NOMO-1 (cell line): Measurements from ENCODE around the gene UNC13B.
"Not testable (repeated sequence)": the region's sequence is repeated elsewhere in the genome, so short reads cannot be mapped to it uniquely, and the experiment has no call there.

Source experiments
- DNase-seq, 2 experiments: peaks; one replicate each; lab custom pipeline; 2025; ENCODE audit not compliant: unreplicated experiment in 2 of 2; lab: John Stamatoyannopoulos, UW

Gene UNC13B

DNA sequence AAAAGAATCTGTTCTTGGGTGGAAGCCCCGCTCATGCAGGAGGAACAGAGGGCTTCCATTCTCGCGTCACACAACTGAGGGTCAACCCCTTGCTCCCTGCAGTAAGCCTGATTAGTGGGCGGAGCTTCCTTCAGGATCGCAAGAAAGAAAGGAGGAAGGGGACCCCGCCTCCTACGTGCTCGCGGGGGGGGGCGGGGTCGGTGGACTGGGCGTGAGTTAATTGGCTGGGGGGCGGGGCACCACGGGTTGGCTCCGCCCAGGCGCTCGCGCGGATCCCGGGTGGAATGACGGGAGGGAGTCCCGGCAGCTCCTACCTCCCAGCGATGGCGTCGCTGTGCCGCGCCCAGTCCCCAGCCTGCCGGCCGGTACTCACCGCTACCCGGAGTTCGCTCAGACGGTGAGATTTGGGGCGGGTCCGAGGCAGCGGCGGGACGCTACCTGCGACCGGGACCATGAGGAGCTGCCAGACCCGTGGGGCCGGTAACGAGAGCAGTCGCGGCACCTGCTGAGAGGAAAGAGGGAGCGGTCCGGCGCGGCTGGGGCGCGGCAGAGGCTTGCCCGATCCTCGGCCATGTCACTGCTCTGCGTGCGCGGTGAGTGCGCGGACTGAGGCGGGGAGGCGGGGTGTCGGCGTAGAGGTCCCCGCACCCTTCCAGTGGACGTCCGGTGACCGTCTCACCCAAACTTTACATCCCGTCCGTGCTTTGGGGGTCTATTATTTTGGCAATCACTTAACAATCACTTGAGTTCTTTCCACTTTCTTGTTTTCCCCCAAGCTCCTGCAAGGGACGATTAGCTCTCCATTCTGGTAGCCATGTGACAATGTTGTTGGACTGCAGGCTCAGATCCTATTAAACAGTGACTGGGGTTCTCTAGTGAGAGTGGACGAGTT, at the start of gene UNC13B:
Gene UNC13B, plus strand, starts transcription at position 297 of the 892 bp plus-strand sequence. Its CDS starts 275 bp downstream, at position 572.
- DNase-seq = peak; percentile 91 to 94

DNA sequence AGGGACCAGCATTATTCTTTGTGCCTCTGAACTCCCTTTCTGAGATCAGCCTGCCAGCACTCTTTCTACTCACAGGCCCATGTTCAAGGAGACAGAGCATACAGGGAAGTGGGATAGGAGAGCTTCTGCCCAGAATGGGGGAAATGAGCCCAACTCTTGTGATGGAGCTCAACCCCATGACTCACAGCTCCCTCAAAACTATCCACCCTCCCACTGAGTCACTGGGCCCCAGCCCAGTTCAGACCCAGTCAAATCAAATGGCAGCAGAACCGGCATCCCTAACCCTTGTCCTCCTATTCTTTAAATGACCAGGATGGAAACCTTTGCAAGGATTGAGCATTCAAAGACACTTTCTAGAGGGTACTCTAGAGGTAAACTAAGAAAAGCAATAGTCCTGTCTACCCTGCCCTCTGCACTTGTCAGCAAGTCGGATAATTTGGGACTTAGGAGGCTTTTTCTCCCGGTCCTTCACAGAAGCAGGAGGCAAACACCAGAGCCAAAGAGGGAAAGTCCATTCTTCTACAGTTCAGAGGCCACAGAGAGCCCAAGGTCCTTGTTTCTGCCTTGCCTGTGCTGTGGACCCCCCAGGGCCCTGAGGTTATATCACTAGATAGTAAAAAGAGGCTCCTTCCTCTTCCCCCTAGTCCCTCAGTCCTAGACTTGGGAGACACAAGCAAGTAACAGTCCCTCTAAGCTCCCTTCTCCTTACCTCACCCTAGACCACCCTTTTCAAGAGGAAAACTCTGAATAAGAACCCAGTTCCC, 49.4 kb upstream of the UNC13B start:
- peak in 1 of 2 experiments; percentile 20 for DNase-seq

DNA sequence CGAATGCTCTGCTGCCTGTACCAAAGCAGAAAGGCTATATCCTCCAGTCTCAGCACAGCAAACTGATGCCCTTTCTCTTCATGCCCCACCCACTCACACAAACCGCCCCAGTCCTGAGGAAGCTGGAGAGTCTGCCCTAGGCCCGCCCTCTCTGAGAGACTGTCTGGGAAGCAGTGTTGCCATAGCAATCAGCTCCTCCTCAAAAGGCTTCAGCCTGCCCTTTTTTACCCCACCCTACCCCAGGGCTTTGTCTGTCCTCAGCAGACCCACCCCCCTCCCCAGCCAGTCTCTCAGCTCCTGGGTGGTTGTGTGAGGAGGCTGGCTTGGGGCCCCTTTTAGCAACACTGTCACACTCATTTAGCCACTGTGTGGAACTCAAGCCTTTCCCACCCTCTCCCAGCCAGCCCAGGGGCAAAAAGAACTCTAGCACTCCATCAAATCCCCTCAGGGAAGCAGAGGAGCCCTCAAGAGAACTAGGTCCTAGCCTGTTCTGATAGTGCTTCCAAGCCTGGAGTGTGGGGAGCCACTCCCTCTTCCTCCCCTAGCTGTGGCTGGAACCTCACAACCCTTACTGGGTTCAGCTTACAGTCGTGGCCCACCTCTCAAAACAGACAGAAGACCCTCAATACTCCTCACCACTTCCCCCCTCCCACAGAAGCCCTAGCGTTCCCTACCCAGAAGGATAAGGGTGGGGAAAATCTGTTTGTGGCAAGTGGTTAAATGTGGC, 47.5 kb upstream of the UNC13B start:
- peak; percentile 89 to 95 for DNase-seq

DNA sequence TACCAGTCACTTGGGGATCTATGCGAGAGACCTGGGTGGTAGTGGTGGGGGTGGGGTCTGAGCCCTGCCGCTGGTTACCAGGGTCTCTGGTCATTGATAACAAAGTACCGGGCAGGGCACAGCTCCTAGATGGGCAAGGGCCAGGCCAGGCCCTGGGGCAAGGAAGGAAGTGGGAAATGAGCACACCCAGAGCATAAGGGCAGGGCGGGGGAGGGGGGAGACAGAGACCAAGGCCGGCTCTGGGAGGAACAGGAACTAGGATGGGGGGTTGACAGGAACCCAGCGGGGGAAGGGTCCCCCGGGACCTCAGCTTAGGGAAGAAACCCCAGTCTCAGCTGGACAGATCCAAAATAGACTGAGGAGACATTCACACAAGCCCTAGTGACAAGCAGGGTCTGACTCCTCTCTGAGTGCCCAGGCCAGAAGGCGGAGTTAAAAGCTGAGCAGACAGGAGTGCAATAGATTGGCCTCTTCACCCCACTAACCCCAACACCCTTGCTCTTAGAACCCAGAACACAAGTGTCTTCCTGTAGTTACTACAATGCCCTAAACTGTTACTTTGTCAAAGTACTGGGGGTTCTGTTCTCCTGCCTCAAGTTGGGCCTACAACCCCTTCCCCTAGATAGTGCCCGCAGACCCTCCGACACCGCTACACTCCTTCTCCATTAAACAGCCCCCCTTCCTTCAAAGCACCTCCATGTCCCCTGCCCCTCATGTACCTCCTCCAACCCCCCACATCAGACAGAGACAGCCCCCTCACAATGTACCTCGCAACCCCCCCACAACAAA, 46.8 kb upstream of the UNC13B start:
- peak; percentile 79 to 87 for DNase-seq

DNA sequence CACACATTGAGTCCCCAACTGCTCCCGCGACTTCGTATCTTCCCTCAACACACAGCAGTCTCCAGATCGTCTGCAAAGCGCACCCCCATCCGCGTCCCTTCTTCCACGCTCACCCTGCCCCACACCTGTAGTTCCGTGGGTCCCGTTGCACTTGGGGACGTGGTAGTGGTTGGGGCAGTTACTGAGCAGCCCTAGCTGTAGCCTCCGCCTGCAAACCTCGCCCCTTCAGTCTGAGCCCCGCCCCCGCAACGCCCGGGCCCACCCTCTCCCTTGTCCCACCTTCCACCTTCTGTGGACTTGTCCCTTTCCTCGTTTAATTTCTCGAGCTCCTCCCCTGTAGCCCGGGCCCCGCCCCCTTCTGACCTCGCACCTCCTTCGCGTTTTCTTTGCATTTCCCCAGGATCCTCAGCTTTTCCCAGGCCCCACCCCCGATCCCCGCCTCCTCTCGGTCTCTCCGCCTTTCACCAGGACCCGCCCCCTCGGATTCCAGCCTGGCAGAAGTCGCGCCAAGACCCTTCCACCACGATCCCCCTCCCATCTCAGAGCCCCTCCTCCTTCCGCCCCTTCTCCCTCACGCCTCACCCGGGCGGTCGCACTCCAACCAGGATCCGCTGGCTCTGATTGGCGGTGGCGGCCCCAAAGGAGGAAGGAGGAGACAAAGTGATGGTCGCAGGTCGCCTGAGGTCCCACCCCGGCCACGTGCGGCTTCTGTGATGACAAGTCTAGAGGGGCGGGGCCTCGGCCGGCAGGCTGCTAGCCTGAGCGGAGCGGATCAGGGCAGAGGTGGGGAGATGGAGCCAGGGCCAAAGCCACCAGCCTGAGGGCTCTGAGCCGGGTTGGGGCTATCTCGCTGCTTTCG, 45.9 kb upstream of the UNC13B start, which contains the start of gene ATOSB:
Gene ATOSB, minus strand, starts transcription at position 183 of the 859 bp plus-strand sequence. CDS start 7,588 bp downstream, outside the sequence.
- DNase-seq = peak; percentile 100

DNA sequence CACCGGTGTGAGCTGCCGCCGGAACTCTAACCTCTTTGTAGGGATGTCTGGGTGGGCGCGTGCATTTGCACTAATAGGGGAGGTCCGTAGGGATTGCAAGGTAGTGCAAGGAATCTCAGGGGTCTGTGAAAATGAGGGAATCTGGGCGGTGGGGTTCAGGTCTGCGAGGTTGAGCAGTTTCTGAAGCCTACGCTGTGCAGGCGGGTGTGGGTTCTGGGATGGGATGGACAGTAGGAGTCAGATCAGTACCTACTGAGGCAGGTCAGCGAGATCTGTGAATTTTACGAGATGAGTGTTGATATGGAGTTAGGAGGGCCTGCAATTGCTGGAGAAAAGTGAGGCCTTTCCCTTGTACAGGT, 45.3 kb upstream of the UNC13B start:
- no peak for DNase-seq

DNA sequence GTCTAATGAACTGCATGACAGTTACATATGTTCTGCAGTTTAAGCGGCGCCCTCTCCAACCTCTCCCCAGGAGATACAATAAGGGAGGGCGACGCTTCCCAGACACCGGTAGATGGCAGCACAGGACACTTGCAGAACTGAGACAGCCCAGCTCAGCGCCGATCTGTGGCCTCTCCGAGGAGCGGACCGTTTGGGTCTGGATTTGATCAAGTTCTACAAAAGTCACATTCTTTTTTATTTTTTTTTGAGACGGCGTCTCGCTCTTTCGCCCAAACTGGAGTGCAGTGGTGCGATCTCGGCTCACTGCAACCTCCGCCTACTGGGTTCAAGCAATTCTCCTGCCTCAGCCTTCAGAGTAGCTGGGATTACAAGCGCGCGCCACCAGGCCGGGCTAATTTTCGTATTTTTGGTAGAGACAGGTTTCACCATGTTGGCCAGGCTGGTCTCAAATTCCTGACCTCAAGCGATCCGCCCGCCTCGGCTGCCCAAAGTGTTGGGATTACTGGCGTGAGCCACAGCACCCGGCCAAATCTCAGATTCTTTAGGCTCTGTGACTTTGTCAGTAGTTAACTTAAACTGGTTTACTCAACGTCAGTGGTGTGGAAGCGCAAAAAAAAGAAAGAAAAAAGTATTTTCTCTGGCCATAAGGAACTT, 44.8 kb upstream of the UNC13B start:
- DNase-seq = peak; percentile 86 to 96

DNA sequence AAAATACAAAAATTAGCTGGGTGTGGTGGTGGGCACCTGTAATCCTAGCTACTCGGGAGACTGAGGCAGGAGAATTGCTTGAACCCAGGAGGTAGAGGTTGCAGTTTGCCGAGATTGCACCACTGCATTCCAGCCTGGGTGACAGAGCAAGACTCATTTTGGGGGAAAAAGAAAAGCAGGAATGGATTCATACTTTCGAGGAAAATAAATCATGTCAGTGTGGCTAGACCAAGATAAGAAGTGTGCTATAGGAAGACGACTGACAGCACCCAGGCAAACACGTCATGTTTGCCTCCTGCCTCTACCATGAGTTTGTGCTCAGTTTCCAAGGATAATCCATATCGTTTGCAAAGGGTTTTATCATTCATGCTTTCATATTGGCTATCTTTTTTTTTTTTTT, 26.9 kb upstream of the UNC13B start:
- no peak for DNase-seq

DNA sequence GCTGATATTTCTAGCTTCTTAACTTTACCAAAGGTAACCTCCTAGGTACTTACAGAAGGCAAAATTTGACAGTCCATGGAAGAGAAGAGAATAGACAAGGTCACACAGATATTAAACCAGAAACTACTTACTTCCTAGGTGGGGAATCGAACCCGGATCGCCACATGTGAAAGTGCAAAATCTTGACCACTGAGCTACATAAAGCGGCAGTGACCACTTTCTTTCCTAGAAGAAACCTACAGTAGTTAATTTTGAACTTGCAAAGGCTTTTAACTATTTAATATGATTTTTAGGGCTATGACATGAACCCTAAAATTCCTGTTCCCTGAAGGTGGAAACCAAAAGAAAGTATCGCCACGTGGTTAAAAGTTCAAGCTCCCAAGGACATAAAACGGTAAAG, 25.8 kb upstream of the UNC13B start:
- DNase-seq = no peak

DNA sequence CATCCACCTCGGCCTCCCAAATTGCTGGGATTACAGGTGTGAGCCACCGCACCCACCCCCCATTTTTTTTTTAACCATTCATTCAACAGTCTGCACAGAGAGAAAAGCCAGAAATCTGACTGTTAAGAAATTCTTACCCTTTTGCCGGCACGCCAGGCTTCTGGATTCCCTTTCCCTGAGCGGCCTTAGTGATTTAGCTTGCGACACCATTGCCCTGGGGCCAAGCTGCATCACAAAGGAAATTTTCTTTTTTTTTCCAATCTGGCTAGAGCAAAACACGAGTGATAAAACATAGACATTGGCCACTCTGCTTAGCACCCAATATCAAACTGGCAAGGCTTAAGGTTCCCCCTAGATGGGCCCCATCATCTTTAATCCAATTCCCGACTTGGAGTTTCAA, 24.9 kb upstream of the UNC13B start:
- DNase-seq = no peak

DNA sequence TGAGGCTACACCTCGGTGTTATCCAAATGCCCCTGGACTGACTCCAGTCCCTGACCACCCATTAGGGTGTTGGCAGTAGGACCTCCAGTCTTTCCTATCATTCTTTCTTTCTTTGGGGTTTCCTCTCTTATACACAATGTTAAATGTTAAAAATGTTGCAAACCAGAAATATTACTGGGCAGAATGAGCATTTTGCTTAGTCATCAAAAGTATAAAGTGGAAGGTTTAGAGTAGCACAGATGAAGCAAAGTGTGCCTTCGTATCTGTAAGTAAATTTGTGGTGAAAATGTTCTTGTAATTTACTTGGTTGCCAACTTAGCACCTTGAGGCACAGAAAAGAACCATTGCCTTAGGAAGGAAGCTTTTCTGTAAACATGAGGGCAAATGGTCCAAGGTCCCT, 21.7 kb upstream of the UNC13B start:
- no peak for DNase-seq

DNA sequence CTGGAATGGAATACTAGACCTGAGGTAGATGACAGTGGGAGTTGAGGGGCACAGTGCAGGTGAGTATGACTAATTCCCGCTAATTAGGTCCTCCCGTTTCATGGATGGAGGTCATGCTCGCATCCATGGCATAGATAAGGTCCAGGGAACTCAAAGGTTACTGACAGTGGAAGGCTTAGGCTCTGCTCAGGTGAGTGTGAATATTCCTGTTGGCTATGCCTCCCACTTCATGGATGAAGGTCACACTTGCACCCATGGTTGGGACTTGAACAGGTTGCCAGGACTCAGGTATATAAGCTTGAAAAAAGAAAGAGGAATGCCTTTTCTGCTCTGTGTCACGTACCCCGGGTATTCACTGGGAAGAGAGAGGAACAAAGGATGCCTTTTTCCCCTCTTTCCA, 19.8 kb upstream of the UNC13B start:
- no peak for DNase-seq

DNA sequence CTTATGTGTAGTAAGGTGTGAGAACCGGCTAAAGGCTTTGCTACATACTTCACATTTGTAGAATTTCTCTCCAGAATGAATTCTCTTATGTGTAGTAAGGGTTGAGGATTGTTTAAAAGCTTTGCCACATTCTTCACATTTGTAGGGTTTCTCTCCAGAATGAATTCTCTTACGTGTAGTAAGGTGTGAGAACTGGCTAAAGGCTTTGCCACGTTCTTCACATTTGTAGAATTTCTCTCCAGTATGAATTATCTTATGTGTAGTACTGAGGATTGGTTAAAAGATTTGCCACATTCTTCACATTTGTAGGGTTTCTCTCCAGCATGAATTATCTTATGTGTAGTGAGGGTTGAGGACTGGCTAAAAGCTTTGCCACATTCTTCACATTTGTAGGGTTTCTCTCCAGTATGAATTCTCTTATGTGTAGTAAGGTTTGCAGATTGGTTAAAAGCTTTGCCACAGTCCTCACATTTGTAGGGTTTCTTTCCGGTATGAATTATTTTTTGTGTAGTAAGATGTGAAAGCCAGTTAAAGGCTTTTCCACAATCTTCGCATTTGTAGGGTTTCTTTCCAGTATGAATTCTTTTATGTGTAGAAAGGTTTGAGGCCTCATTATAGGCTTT, 13.8 kb upstream of the UNC13B start:
- not testable (repeated sequence) for DNase-seq

DNA sequence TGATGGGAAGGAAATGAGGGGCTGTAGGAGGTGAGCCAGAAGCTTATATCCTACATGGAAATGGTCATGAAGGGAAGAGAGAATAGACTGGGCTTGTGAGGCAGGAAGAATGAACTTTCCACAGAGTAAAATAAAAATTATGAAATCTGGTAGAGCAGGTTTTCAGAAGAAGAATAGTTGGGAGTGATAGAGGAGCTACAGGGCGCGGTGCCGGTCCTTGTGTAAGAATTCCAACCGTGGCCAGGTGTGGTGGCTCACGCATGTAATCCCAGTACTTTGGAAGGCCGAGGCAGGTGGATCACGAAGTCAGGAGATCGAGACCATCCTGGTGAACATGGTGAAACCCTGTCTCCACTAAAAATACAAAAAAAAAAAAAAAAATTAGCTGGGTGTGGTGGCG, 8.9 kb upstream of the UNC13B start:
- no peak for DNase-seq

DNA sequence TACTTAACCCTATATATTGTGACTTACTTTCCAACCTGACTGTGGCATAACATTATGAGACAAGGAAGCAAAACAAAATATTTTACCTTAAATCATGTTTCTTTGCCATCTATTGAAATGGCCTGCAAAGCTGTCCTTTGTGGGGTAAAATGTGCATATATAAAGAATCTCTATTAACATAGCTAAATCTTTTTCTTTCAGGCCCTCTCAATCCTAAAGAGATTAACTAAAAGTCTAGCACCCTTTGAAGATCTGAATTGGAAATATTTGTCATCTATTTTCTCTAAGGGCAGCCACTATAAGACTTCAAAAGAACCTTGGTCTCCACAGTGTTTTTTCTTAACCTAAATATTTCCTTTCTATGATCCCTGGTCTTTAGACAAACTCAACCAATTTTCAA, 5.0 kb upstream of the UNC13B start:
- DNase-seq = no peak

DNA sequence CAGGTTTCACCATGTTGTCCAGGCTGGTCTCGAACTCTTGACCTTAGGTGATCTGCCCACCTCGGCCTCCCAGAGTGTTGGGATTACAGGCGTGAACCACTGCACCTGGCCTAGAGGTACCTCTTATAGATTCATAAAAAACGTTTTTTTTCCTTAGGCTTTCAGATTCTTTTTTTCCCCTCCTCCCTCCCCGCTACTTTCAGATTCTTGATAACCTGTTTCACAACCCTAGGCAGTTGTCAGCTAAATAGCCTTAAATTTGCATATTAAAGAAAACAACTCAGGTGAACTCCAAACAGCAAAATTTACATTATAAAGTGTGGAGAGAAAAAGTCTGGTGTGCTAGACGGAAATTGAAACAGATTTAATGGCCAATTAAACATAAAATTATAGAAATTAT, 4.0 kb upstream of the UNC13B start:
- not testable (repeated sequence) for DNase-seq

DNA sequence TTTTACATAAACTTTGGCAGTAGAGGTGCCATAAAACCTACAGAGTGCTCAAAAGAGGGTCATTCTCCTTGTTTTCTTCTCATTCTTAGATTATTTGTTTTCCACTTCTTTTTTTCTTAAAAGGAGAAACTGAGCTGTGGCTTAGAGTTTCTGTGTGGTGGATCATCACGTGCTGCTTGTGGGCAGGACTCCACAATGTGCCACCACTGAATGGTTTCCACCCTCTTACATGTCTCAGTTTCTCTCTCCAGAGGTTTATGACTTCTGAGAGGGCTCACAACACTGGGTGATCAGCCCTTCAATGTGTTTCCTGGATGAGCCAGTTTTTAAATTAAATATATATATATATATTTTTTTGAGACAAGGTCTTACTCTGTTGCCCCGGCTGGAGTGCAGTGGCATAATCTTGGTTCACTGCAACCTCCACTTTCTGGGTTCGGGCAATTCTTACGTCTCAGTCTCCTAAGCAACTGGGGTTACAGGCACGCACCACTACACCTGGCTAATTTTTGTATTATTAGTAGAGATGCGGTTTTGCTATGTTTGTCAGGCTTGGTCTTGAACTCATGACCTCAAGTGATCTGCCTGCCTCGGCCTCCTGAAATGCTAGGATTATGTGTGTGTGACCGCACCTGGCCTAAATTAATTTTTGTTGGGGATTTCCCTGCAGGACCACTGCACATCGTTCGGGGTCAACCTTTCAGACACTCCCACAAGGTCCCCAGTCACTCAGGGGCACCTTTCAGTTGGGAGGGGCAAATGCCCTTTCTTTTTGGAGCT, 3.1 kb upstream of the UNC13B start:
- no peak for DNase-seq
